ENCODE data around the gene PLSCR1. TPM values are rescaled to one million over a fixed set of nuclear protein-coding genes. Genes with fewer than 3 reads are reported as not detected.

The PLSCR1 gene
- polyA plus RNA-seq, 3 donors = 103 to 221 (median 127) TPM

GRCh38 chr3:146544929-146545528 is 622 bp upstream of the PLSCR1 start:
- Mint-ChIP-seq H3K36me3 (peaks cover 10 to 24% of the 10 kb centered on the region in 2 donors), H3K27ac (peak overlapping the region; percentile 95 to 99 (median 97)), H3K9me3 (no peaks in the 10 kb centered on the region), H3K27me3 (ENCODE audit: low read depth in 3 of 3) (peaks cover 0 to 2% (median 0%) of the 10 kb centered on the region in 3 donors), H3K4me1 (peaks cover 42% of the 10 kb centered on the region), H3K4me3 (peak overlapping the region; percentile 93 to 99)
- H3K79me2 ChIP-seq (ENCODE audit: insufficient read depth, low read length) = peaks cover 43% of the 10 kb centered on the region
- WGBS (ENCODE audit: insufficient coverage) = 83% methylated on average over 2 of the region's 8 CpGs
- H3K36me3 ChIP-seq (replicated peaks in 1 of 2; ENCODE audit: control insufficient read depth in 1 of 2, insufficient read depth in 2 of 2, low read length in 2 of 2) = no peaks in the 10 kb centered on the region
- no peaks in the 10 kb centered on the region for H3K27me3 ChIP-seq (ENCODE audit: control insufficient read depth in 2 of 2, insufficient read depth in 2 of 2, low read length in 2 of 2)
- peak overlapping the region; percentile 89 for H3K4me2 ChIP-seq (replicated peaks; ENCODE audit: extremely low read depth, low read length, poor library complexity, severe bottlenecking)
- H3K9ac ChIP-seq (ENCODE audit: insufficient read depth, low read length, poor library complexity, severe bottlenecking) = peak overlapping the region; percentile 93
- peaks cover 45 to 49% of the 10 kb centered on the region in 2 donors for H3K4me1 ChIP-seq (ENCODE audit: control insufficient read depth in 1 of 2, insufficient read depth in 2 of 2, low read length in 2 of 2)
- peak overlapping the region; percentile 42 for H2AFZ ChIP-seq (ENCODE audit: insufficient read depth, low read depth, low read length, poor library complexity, severe bottlenecking)
- intact Hi-C loops (cut with micrococcal nuclease) = loop anchor here in 1 of 2 donors (1.0 kb wide), 1 partner anchor 39 kb away; no protein-coding TSS in a partner anchor
- DNase-seq = no peak
- TF ChIP-seq CTCF (IDR thresholded peaks at IDR 0.05) = no peak
- peaks cover 8% of the 10 kb centered on the region for H4K20me1 ChIP-seq (ENCODE audit: insufficient read depth, low read length)
- H3K27ac ChIP-seq (ENCODE audit: low read depth in 1 of 2, low read length in 2 of 2) = peak overlapping the region; percentile 93 to 100
- H3K9me3 ChIP-seq (replicated peaks in 1 of 2; ENCODE audit: control insufficient read depth in 1 of 2, insufficient read depth in 1 of 2, low read length in 2 of 2) = no peaks in the 10 kb centered on the region
- H3K4me3 ChIP-seq (replicated peaks in 1 of 3; ENCODE audit: low read depth in 2 of 3, low read length in 3 of 3) = peak overlapping the region; percentile 62 to 95 (median 93)

GRCh38 chr3:146543461-146544001 is 876 bp downstream of the PLSCR1 start:
- Histone ChIP-seq H3K9ac (ENCODE audit: insufficient read depth, low read length, poor library complexity, severe bottlenecking) (peak overlapping the region; percentile 93), H3K4me1 (ENCODE audit: control insufficient read depth in 1 of 2, insufficient read depth in 2 of 2, low read length in 2 of 2) (peaks cover 48 to 50% of the 10 kb centered on the region in 2 donors), H3K79me2 (ENCODE audit: insufficient read depth, low read length) (peaks cover 58% of the 10 kb centered on the region), H3K4me2 (replicated peaks; ENCODE audit: extremely low read depth, low read length, poor library complexity, severe bottlenecking) (peak overlapping the region; percentile 89), H3K36me3 (replicated peaks in 1 of 2; ENCODE audit: control insufficient read depth in 1 of 2, insufficient read depth in 2 of 2, low read length in 2 of 2) (peaks cover 0 to 6% of the 10 kb centered on the region in 2 donors), H3K27ac (ENCODE audit: low read depth in 1 of 2, low read length in 2 of 2) (peak overlapping the region; percentile 93 to 100), H4K20me1 (ENCODE audit: insufficient read depth, low read length) (peaks cover 20% of the 10 kb centered on the region), H3K9me3 (replicated peaks in 1 of 2; ENCODE audit: control insufficient read depth in 1 of 2, insufficient read depth in 1 of 2, low read length in 2 of 2) (no peaks in the 10 kb centered on the region), H3K27me3 (ENCODE audit: control insufficient read depth in 2 of 2, insufficient read depth in 2 of 2, low read length in 2 of 2) (no peaks in the 10 kb centered on the region), H3K4me3 (replicated peaks in 1 of 3; ENCODE audit: low read depth in 2 of 3, low read length in 3 of 3) (peak overlapping the region; percentile 62 to 95 (median 93)), H2AFZ (ENCODE audit: insufficient read depth, low read depth, low read length, poor library complexity, severe bottlenecking) (no peak overlapping the region)
- Mint-ChIP-seq H3K36me3 (peaks cover 18 to 33% of the 10 kb centered on the region in 2 donors), H3K4me1 (peaks cover 47% of the 10 kb centered on the region), H3K27me3 (ENCODE audit: low read depth in 3 of 3) (peaks cover 0 to 2% (median 0%) of the 10 kb centered on the region in 3 donors), H3K4me3 (peak overlapping the region; percentile 93 to 99), H3K27ac (peak overlapping the region; percentile 95 to 99 (median 97)), H3K9me3 (no peaks in the 10 kb centered on the region)
- WGBS (ENCODE audit: insufficient coverage) = 9% methylated on average over 7 of the region's 10 CpGs
- intact Hi-C loops (cut with micrococcal nuclease) = loop anchor here in 1 of 2 donors (1.0 kb wide), 1 partner anchor 37 kb away; no protein-coding TSS in a partner anchor
- peak in 2 of 3 donors; percentile 33 to 47 for DNase-seq
- no peak for TF ChIP-seq CTCF (IDR thresholded peaks at IDR 0.05)
